SK-N-SH (cell line): ENCODE data around the gene CEP131. TPM values are rescaled to one million over a fixed set of nuclear protein-coding genes. Genes with fewer than 3 reads are reported as not detected.
"Not testable (repeated sequence)": the region's sequence is repeated elsewhere in the genome, so short reads cannot be mapped to it uniquely, and the experiment has no call there.

ENCODE experiments used
- CTCF ChIA-PET: fragments of 300-600, 350-600 bp; formaldehyde crosslinking; extraction: SDS; loops from one replicate; lab custom pipeline; 2021; lab: Yijun Ruan, JAX
- POLR2A ChIA-PET: fragments of 350-600 bp; sonication (Branson Sonifier 250); formaldehyde crosslinking; extraction: SDS; loops from one replicate; lab custom pipeline; 2020; ENCODE audit warnings: antibody characterized with exemption, inconsistent platforms; lab: Yijun Ruan, JAX
- DNase-seq: peaks from one replicate; pipeline ENCODE4 v3.0.0; 2012
- H2AFZ ChIP-seq: fragments of 200-600 bp; sonication (generic); 2 replicates; pipeline ENCODE4 v1.8.1; 2016; ENCODE audit warnings: antibody characterized with exemption, mild to moderate bottlenecking, low read depth
- H3F3A ChIP-seq: fragments of 200-600 bp; sonication (generic); replicated peaks from 2 replicates; pipeline ENCODE3; 2016; ENCODE audit warnings: antibody characterized with exemption, mild to moderate bottlenecking; ENCODE audit not compliant: insufficient read depth
- H3K27ac ChIP-seq, 2 experiments: fragments of 200-500 bp in 1 of 2; fragments of 200-600 bp in 1 of 2; sonication (Bioruptor generic) in 1 of 2; sonication (generic), shearing (Covaris generic) in 1 of 2; 2 replicates each; pipeline versions ENCODE4 v1.5.1 to v1.6.1; 2014 to 2016; ENCODE audit warnings: low read depth in 2 of 2, inconsistent platforms in 1 of 2, low read length in 1 of 2, mild to moderate bottlenecking in 1 of 2, mixed read lengths in 1 of 2
- H3K27me3 ChIP-seq: fragments of 200-600 bp; sonication (generic), shearing (Covaris generic); 2 replicates; pipeline ENCODE4 v1.6.1; 2016; ENCODE audit warnings: mixed run types; ENCODE audit not compliant: insufficient read depth
- H3K36me3 ChIP-seq, 2 experiments: fragments of 200-500 bp in 1 of 2; fragments of 200-600 bp in 1 of 2; sonication (Bioruptor generic) in 1 of 2; sonication (generic) in 1 of 2; replicated peaks in 1 of 2; 2 replicates each; pipeline versions ENCODE3 to v1.5.1; 2014 to 2016; ENCODE audit warnings: low read length in 1 of 2, mild to moderate bottlenecking in 1 of 2; ENCODE audit not compliant: insufficient read depth in 2 of 2, control insufficient read depth in 1 of 2
- H3K4me1 ChIP-seq, 2 experiments: fragments of 200-500 bp in 1 of 2; fragments of 200-600 bp in 1 of 2; sonication (Bioruptor generic) in 1 of 2; sonication (generic), shearing (Covaris generic) in 1 of 2; 2 replicates each; pipeline versions ENCODE4 v1.5.1 to v1.6.1; 2014 to 2016; ENCODE audit warnings: low read depth in 1 of 2, low read length in 1 of 2, mixed run types in 1 of 2; ENCODE audit not compliant: insufficient read depth in 2 of 2, control insufficient read depth in 1 of 2
- H3K4me2 ChIP-seq: fragments of 200-600 bp; sonication (generic), shearing (Covaris generic); 2 replicates; pipeline ENCODE4 v1.6.1; 2017; ENCODE audit warnings: mixed run types
- H3K4me3 ChIP-seq, 2 experiments: fragments of 200-500 bp in 1 of 2; fragments of 200-600 bp in 1 of 2; sonication (Bioruptor generic) in 1 of 2; sonication (generic), shearing (Covaris generic) in 1 of 2; 2 replicates each; pipeline versions ENCODE4 v1.5.1 to v1.8.1; 2014 to 2016; ENCODE audit warnings: low read depth in 2 of 2, inconsistent platforms in 1 of 2, low read length in 1 of 2, mild to moderate bottlenecking in 1 of 2, mixed read lengths in 1 of 2, moderate library complexity in 1 of 2
- H3K79me2 ChIP-seq: fragments of 200-600 bp; sonication (generic); 2 replicates; pipeline ENCODE4 v1.8.1; 2017; ENCODE audit warnings: mild to moderate bottlenecking; ENCODE audit not compliant: insufficient read depth
- H3K9ac ChIP-seq: fragments of 200-600 bp; sonication (generic); 2 replicates; pipeline ENCODE4 v1.6.1; 2017; ENCODE audit warnings: mixed run types
- H3K9me2 ChIP-seq: fragments of 200-600 bp; sonication (generic); 2 replicates; pipeline ENCODE4 v1.6.1; 2017; ENCODE audit warnings: mixed run types
- H3K9me3 ChIP-seq: fragments of 200-600 bp; sonication (generic); 2 replicates; pipeline ENCODE4 v1.6.1; 2017; ENCODE audit warnings: mixed run types, mild to moderate bottlenecking, moderate library complexity
- H4K20me1 ChIP-seq: fragments of 200-600 bp; sonication (generic); 2 replicates; pipeline ENCODE4 v1.6.1; 2017; ENCODE audit warnings: mild to moderate bottlenecking, mixed run types; ENCODE audit not compliant: insufficient read depth
- CHD2 ChIP-seq: fragments of 150-350 bp; IDR thresholded peaks from 2 replicates; pipeline ENCODE4 v1.6.1; 2018; ENCODE audit warnings: low read length; ENCODE audit not compliant: partially characterized antibody
- EP300 ChIP-seq, 2 experiments: IDR thresholded peaks; 2 replicates each; pipeline versions ENCODE4 v1.4.0 to v1.6.1; 2012; ENCODE audit warnings: borderline replicate concordance in 1 of 2, low read depth in 1 of 2, low read length in 1 of 2
- EZH2phosphoT487 ChIP-seq: fragments of 200-600 bp; sonication (generic); IDR thresholded peaks from 2 replicates; pipeline ENCODE4 v1.6.1; 2017; ENCODE audit warnings: low read depth, mixed run types, mild to moderate bottlenecking, antibody characterized with exemption, moderate library complexity, borderline replicate concordance
- FOSL2 ChIP-seq: IDR thresholded peaks from 2 replicates; pipeline ENCODE4 v1.4.0; 2012; ENCODE audit warnings: low read depth, mild to moderate bottlenecking, moderate library complexity, borderline replicate concordance
- FOXM1 ChIP-seq: IDR thresholded peaks from 2 replicates; pipeline ENCODE4 v1.4.0; 2012; ENCODE audit warnings: low read depth, mild to moderate bottlenecking
- GABPA ChIP-seq: IDR thresholded peaks from 2 replicates; pipeline ENCODE4 v1.4.0; 2012; ENCODE audit warnings: low read depth, mild to moderate bottlenecking
- GATA2 ChIP-seq: sonication (generic); formaldehyde crosslinking; IDR thresholded peaks from 2 replicates; pipeline ENCODE4 v1.5.0; 2020; ENCODE audit warnings: mild to moderate bottlenecking, missing genetic modification reagents
- JUND ChIP-seq: IDR thresholded peaks from 2 replicates; pipeline ENCODE4 v1.4.0; 2012
- MEF2A ChIP-seq: IDR thresholded peaks from 2 replicates; pipeline ENCODE4 v1.4.0; 2012; ENCODE audit warnings: low read depth, borderline replicate concordance
- MXI1 ChIP-seq: IDR thresholded peaks from 2 replicates; pipeline ENCODE4 v1.6.1; 2012; ENCODE audit warnings: mild to moderate bottlenecking, low read depth, low read length, improper control_type of control experiment
- NRF1 ChIP-seq: IDR thresholded peaks from 2 replicates; pipeline ENCODE4 v1.6.1; 2012; ENCODE audit warnings: low read depth, mild to moderate bottlenecking, low read length
- RFX5 ChIP-seq: IDR thresholded peaks from 2 replicates; pipeline ENCODE4 v1.6.1; 2012; ENCODE audit warnings: mild to moderate bottlenecking, improper control_type of control experiment, low read length
- RXRA ChIP-seq: IDR thresholded peaks from 2 replicates; pipeline ENCODE4 v1.4.0; 2012; ENCODE audit warnings: low read depth, mild to moderate bottlenecking, borderline replicate concordance
- TCF12 ChIP-seq: IDR thresholded peaks from 2 replicates; pipeline ENCODE4 v1.4.0; 2012
- TEAD4 ChIP-seq: IDR thresholded peaks from 2 replicates; pipeline ENCODE4 v1.4.0; 2012; ENCODE audit warnings: mild to moderate bottlenecking, borderline replicate concordance; ENCODE audit not compliant: insufficient read depth
- ZBTB33 ChIP-seq: IDR thresholded peaks from 2 replicates; pipeline ENCODE4 v1.4.0; 2012; ENCODE audit warnings: low read depth, borderline replicate concordance
- WGBS: methylation state at CpG from one replicate; pipeline ENCODE4 v1.1.6; 2017; ENCODE audit warnings: low lambda C conversion rate; 5-methylcytosine and 5-hydroxymethylcytosine counted together
- polyA plus RNA-seq, 3 experiments: library from polyadenylated mRNA; depleted of rRNA; stranded (reverse); fragments of >200 nt; gene quantifications; 2 replicates each; pipeline ENCODE4 v1.2.3, GENCODE V29; 2012
- TF ChIP-seq, protein P1 (sequence below): fragments of 200-600 bp; sonication (generic); IDR thresholded peaks from 2 replicates; pipeline ENCODE4 v1.6.1; 2017; ENCODE audit warnings: antibody characterized with exemption, mild to moderate bottlenecking, moderate library complexity
- TF ChIP-seq, protein P2 (sequence below): IDR thresholded peaks from 2 replicates; pipeline ENCODE4 v1.4.0; 2012; ENCODE audit warnings: low read depth, borderline replicate concordance

Gene CEP131
- polyA plus RNA-seq, 1 of the 3 experiments (the other 2 are of a cell fraction), result 34.8 TPM

DNA sequence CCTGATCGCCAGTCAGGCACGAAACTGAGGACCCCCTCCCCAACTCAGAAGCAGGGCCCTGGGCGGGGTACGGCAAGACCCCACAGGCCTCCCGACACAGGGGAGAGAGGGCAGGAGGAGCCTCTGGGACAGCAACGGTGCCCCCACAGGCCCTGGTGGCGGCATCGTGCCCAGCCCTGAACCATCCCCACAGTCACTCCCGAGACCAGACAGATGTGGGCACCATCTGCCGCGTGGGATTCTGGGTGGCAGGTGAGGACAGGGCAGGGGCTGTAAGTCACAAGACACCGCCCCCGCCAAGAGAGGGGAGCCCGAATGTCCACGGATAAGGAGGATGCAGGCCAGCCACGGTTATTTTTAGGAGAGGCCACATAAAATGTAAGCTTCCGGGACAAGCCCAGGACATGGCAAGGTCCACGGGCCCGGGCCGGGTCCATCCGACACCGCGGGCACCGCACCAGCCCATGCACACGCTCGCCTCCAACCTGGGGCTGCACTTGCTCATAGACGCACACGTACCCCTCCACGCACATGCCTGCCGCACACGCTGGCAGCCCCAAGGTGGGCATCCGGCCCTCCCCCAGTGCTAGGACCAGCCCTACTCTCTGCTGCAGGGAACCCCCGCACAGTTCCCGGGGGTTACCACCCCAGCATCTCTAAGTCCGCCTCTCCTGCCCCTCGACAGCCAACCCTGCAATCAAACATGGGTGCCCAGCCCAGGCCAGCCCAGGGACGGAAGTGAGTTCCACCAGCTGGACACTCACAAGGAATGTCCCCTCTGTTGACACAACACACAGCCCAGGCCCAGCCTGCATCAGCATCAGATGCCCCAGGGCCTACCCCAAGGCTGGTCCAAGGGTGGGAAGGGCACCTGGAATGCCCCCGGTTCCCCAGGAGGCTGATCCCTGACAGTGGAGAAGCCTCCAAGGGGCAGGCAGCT, 65.6 kb downstream of the CEP131 start (continued):
- TF ChIP-seq EZH2phosphoT487, result no peak
- no peak for TF ChIP-seq FOXM1
- TF ChIP-seq RXRA, result no peak
- no peak for TF ChIP-seq CHD2

DNA sequence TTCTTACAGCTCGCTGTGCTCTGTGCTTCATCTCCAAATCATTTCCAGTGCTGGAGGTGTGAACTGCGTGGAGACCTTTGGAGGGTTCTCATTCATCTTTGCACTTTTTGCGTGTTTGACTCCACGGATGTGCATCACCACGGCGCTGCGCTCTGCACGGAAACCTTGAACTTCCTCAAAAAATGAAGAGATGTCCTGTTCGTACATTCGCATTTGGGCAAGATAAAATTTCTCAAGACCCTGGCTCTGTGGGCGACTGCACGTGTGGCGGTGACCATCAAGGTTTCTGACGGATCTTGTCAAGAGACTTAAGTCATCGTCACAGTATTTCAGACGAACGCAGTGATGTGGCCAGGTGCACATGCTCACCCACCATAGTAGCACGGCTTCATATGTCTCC, 67.8 kb downstream of the CEP131 start:
- POLR2A ChIA-PET, result no interaction called here
- H3K79me2 ChIP-seq, result no peaks in the 10 kb centered on the region
- CTCF ChIA-PET, result interaction anchor here (6.8 kb wide), 1 partner anchor 11 kb away, joined by 61 read pairs; no protein-coding TSS in a partner anchor
- H3K27me3 ChIP-seq, result no peaks in the 10 kb centered on the region; the same call in 1 of the 2 replicates
- no peaks in the 10 kb centered on the region for H3K4me1 ChIP-seq
- no peak for TF ChIP-seq TCF12
- no peak for TF ChIP-seq ZBTB33
- TF ChIP-seq JUND, result no peak
- TF ChIP-seq RFX5, result no peak
- TF ChIP-seq FOXM1, result no peak
- TF ChIP-seq MXI1, result no peak
- TF ChIP-seq FOSL2, result no peak
- no peak for TF ChIP-seq GATA2
- TF ChIP-seq MEF2A, result no peak
- TF ChIP-seq GABPA, result no peak
- TF ChIP-seq EP300 (IDR thresholded peaks at IDR 0.05; ENCODE audit: borderline replicate concordance in 1 of 2, low read depth in 1 of 2, low read length in 1 of 2), result no peak
- TF ChIP-seq NRF1, result no peak
- TF ChIP-seq RXRA, result no peak
- TF ChIP-seq, protein P1, sequence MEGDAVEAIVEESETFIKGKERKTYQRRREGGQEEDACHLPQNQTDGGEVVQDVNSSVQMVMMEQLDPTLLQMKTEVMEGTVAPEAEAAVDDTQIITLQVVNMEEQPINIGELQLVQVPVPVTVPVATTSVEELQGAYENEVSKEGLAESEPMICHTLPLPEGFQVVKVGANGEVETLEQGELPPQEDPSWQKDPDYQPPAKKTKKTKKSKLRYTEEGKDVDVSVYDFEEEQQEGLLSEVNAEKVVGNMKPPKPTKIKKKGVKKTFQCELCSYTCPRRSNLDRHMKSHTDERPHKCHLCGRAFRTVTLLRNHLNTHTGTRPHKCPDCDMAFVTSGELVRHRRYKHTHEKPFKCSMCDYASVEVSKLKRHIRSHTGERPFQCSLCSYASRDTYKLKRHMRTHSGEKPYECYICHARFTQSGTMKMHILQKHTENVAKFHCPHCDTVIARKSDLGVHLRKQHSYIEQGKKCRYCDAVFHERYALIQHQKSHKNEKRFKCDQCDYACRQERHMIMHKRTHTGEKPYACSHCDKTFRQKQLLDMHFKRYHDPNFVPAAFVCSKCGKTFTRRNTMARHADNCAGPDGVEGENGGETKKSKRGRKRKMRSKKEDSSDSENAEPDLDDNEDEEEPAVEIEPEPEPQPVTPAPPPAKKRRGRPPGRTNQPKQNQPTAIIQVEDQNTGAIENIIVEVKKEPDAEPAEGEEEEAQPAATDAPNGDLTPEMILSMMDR, result no peak
- no peak for TF ChIP-seq TEAD4
- no peak for TF ChIP-seq EZH2phosphoT487
- no peak for TF ChIP-seq CHD2
- TF ChIP-seq, protein P2, sequence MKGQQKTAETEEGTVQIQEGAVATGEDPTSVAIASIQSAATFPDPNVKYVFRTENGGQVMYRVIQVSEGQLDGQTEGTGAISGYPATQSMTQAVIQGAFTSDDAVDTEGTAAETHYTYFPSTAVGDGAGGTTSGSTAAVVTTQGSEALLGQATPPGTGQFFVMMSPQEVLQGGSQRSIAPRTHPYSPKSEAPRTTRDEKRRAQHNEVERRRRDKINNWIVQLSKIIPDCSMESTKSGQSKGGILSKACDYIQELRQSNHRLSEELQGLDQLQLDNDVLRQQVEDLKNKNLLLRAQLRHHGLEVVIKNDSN, result no peak
- TF ChIP-seq, all 33 proteins: peak for 0
- 84% methylated on average over 18 of the region's 18 CpGs for WGBS
- Histone ChIP-seq H3K4me2 (no peak overlapping the region), H3K27ac (no peak overlapping the region), H4K20me1 (no peaks in the 10 kb centered on the region), H3K4me3 (no peak overlapping the region), H3K9me3 (no peaks in the 10 kb centered on the region), H3K9me2 (no peaks in the 10 kb centered on the region), H3K9ac (no peak overlapping the region), H3K36me3 (no peaks in the 10 kb centered on the region), H3F3A (no peaks in the 10 kb centered on the region), H2AFZ (no peak overlapping the region)
- no peak for DNase-seq

- H3K4me3 ChIP-seq, H3K9me2 ChIP-seq, H3K27ac ChIP-seq, H3K9me3 ChIP-seq, H3K36me3 ChIP-seq, H3K79me2 ChIP-seq, H3K9ac ChIP-seq, H3K4me2 ChIP-seq, H2AFZ ChIP-seq, H3K4me1 ChIP-seq, DNase-seq, H4K20me1 ChIP-seq, POLR2A ChIA-PET, H3F3A ChIP-seq, H3K27me3 ChIP-seq: not testable (repeated sequence)
- 82% methylated on average over 9 of the region's 9 CpGs for WGBS
- CTCF ChIA-PET, result interaction anchor here (0.8 to 6.8 kb wide), 3 partner anchors 10 to 47 kb away, joined by 3 to 61 read pairs (median 4); no protein-coding TSS in a partner anchor
These were observed 68.7 kb downstream of the CEP131 start for GRCh38 chr17:81154016-81154415.
